IMR-90 (cell line): ENCODE results near the gene SUN1. TPM values are rescaled to one million over a fixed set of nuclear protein-coding genes. Genes with fewer than 3 reads are reported as not detected.

Experiments used
- ATAC-seq: fragments of 200-7000 bp; cut with Tn5 transposase; 2 replicates; pipeline ENCODE4 v1.9.1; 2020; ENCODE audit warnings: low read depth, mild to moderate bottlenecking, moderate library complexity
- BruUV-seq: library from RNA; stranded (reverse); fragments of 400-500 nt; replicated peaks from 2 replicates; lab custom pipeline; 2021; lab: Mats Ljungman, UMichigan
- CTCF ChIA-PET: fragments of 300-600 bp; formaldehyde crosslinking; extraction: SDS; loops from one replicate; lab custom pipeline; 2021; ENCODE audit warnings: antibody characterized with exemption; lab: Yijun Ruan, JAX
- POLR2A ChIA-PET: fragments of 300-600 bp; sonication (Branson Sonifier 250); formaldehyde crosslinking; loops from one replicate; lab custom pipeline; 2022; ENCODE audit warnings: antibody characterized with exemption; ENCODE audit not compliant: unreplicated experiment; lab: Charles Lee
- DNase-seq: peaks from one replicate; pipeline ENCODE4 v3.0.0; 2013
- H2AFZ ChIP-seq: replicated peaks from 2 replicates; pipeline ENCODE3; 2013; ENCODE audit warnings: low read length, mild to moderate bottlenecking; ENCODE audit not compliant: poor library complexity
- H2AK5ac ChIP-seq: 2 replicates; pipeline ENCODE4 v1.6.1; 2013; ENCODE audit warnings: low read depth, low read length, inconsistent platforms
- H2AK9ac ChIP-seq: replicated peaks from 2 replicates; pipeline ENCODE3; 2013; ENCODE audit warnings: mild to moderate bottlenecking, low read depth, low read length, moderate library complexity; ENCODE audit not compliant: poor library complexity
- H2BK120ac ChIP-seq: 2 replicates; pipeline ENCODE4 v1.6.1; 2013; ENCODE audit warnings: low read depth, low read length, inconsistent platforms
- H2BK15ac ChIP-seq: 3 replicates; pipeline ENCODE4 v1.6.1; 2013; ENCODE audit warnings: low read depth, low read length, inconsistent platforms
- H2BK20ac ChIP-seq: 2 replicates; pipeline ENCODE4 v1.6.1; 2013; ENCODE audit warnings: low read depth, mild to moderate bottlenecking, inconsistent platforms, low read length, moderate library complexity
- H2BK5ac ChIP-seq: 2 replicates; pipeline ENCODE4 v1.6.1; 2013; ENCODE audit warnings: mild to moderate bottlenecking, low read depth, low read length, inconsistent platforms; ENCODE audit not compliant: poor library complexity, severe bottlenecking
- H3K14ac ChIP-seq: replicated peaks from 2 replicates; pipeline ENCODE4 v1.6.1; 2013; ENCODE audit warnings: low read depth, low read length, inconsistent platforms
- H3K18ac ChIP-seq: 2 replicates; pipeline ENCODE4 v1.6.1; 2013; ENCODE audit warnings: low read depth, low read length, control low read depth
- H3K23ac ChIP-seq: 2 replicates; pipeline ENCODE4 v1.6.1; 2013; ENCODE audit warnings: low read depth, low read length, inconsistent platforms
- H3K27ac ChIP-seq: 2 replicates; pipeline ENCODE4 v1.5.1; 2013; ENCODE audit warnings: mild to moderate bottlenecking, control low read depth, low read length; ENCODE audit not compliant: insufficient read depth
- H3K27me3 ChIP-seq: 2 replicates; pipeline ENCODE4 v1.6.1; 2013; ENCODE audit warnings: low read length; ENCODE audit not compliant: control insufficient read depth, insufficient read depth
- H3K36me3 ChIP-seq: 2 replicates; pipeline ENCODE4 v1.6.1; 2013; ENCODE audit warnings: low read length, mixed read lengths; ENCODE audit not compliant: control insufficient read depth, insufficient read depth
- H3K4ac ChIP-seq: 2 replicates; pipeline ENCODE4 v1.6.1; 2013; ENCODE audit warnings: low read depth, low read length, inconsistent platforms
- H3K4me1 ChIP-seq: 2 replicates; pipeline ENCODE4 v1.6.1; 2013; ENCODE audit warnings: low read length, mixed read lengths; ENCODE audit not compliant: control insufficient read depth, insufficient read depth
- H3K4me2 ChIP-seq: 2 replicates; pipeline ENCODE4 v1.6.1; 2013; ENCODE audit warnings: low read depth, mild to moderate bottlenecking, control low read depth, low read length, moderate library complexity
- H3K4me3 ChIP-seq: 2 replicates; pipeline ENCODE4 v1.5.1; 2013; ENCODE audit warnings: low read depth, mild to moderate bottlenecking, control low read depth, low read length, moderate library complexity; ENCODE audit not compliant: insufficient read depth
- H3K56ac ChIP-seq: 2 replicates; pipeline ENCODE4 v1.6.1; 2013; ENCODE audit warnings: low read length, inconsistent platforms; ENCODE audit not compliant: insufficient read depth; ENCODE audit errors: extremely low read depth
- H3K79me1 ChIP-seq, 2 experiments: 2 replicates each; pipeline ENCODE4 v1.6.1; 2013; ENCODE audit warnings: low read length in 2 of 2, inconsistent platforms in 1 of 2, low read depth in 1 of 2
- H3K9ac ChIP-seq: 2 replicates; pipeline ENCODE4 v1.6.1; 2013; ENCODE audit warnings: low read depth, low read length, control low read depth
- H3K9me1 ChIP-seq: 2 replicates; pipeline ENCODE4 v1.6.1; 2013; ENCODE audit warnings: low read length, inconsistent platforms; ENCODE audit not compliant: insufficient read depth
- H3K9me3 ChIP-seq: 2 replicates; pipeline ENCODE4 v1.6.1; 2013; ENCODE audit warnings: low read length; ENCODE audit not compliant: control insufficient read depth, insufficient read depth
- H4K20me1 ChIP-seq: 2 replicates; pipeline ENCODE4 v1.6.1; 2013; ENCODE audit warnings: low read length, inconsistent platforms; ENCODE audit not compliant: insufficient read depth
- H4K5ac ChIP-seq: 2 replicates; pipeline ENCODE4 v1.6.1; 2013; ENCODE audit warnings: mild to moderate bottlenecking, low read depth, low read length, control low read depth
- H4K8ac ChIP-seq, 2 experiments: 2 replicates each; pipeline ENCODE4 v1.6.1; 2013; ENCODE audit warnings: low read depth in 2 of 2, low read length in 2 of 2, control low read depth in 1 of 2, inconsistent platforms in 1 of 2
- H4K91ac ChIP-seq: 2 replicates; pipeline ENCODE4 v1.6.1; 2013; ENCODE audit warnings: low read depth, low read length, inconsistent platforms; ENCODE audit not compliant: insufficient read depth
- CEBPB ChIP-seq: IDR thresholded peaks from 2 replicates; pipeline ENCODE4 v1.6.1; 2012; ENCODE audit warnings: low read depth, low read length, improper control_type of control experiment
- CHD1 ChIP-seq: IDR thresholded peaks from 2 replicates; pipeline ENCODE4 v1.6.1; 2012; ENCODE audit warnings: low read depth, low read length, improper control_type of control experiment
- FOS ChIP-seq: fragments of 150-350 bp; IDR thresholded peaks from 2 replicates; pipeline ENCODE4 v1.6.1; 2016; ENCODE audit warnings: low read depth, low read length
- MAFK ChIP-seq: IDR thresholded peaks from 2 replicates; pipeline ENCODE4 v1.6.1; 2012; ENCODE audit warnings: low read depth, low read length, improper control_type of control experiment
- MAZ ChIP-seq: IDR thresholded peaks from 2 replicates; pipeline ENCODE4 v1.6.1; 2012; ENCODE audit warnings: low read depth, mild to moderate bottlenecking, low read length, improper control_type of control experiment, moderate library complexity, borderline replicate concordance
- MXI1 ChIP-seq: IDR thresholded peaks from 2 replicates; pipeline ENCODE4 v1.6.1; 2012; ENCODE audit warnings: low read depth, mild to moderate bottlenecking, low read length, moderate library complexity, borderline replicate concordance
- NFE2L2 ChIP-seq: fragments of 150-350 bp; IDR thresholded peaks from 2 replicates; pipeline ENCODE4 v1.6.1; 2016; ENCODE audit warnings: low read depth, mild to moderate bottlenecking, low read length
- RCOR1 ChIP-seq: IDR thresholded peaks from 2 replicates; pipeline ENCODE4 v1.6.1; 2012; ENCODE audit warnings: mild to moderate bottlenecking, low read length, improper control_type of control experiment; ENCODE audit not compliant: insufficient replicate concordance
- RFX5 ChIP-seq: IDR thresholded peaks from 2 replicates; pipeline ENCODE4 v1.8.0; 2012; ENCODE audit warnings: low read depth, mild to moderate bottlenecking, low read length, moderate library complexity
- USF2 ChIP-seq: fragments of 150-350 bp; IDR thresholded peaks from 2 replicates; pipeline ENCODE4 v1.6.1; 2017; ENCODE audit warnings: mild to moderate bottlenecking, antibody characterized with exemption, low read length, low read depth
- WGBS, 2 experiments: methylation state at CpG; one replicate each; pipeline versions ENCODE4 v1.1.5 to v1.1.7; 2013; ENCODE audit warnings: missing lambda C conversion rate in 2 of 2; ENCODE audit not compliant: insufficient read length in 1 of 2; ENCODE audit errors: extremely low coverage in 2 of 2; 5-methylcytosine and 5-hydroxymethylcytosine counted together
- dilution Hi-C: fragments of 300-500 bp; cut with HindIII; formaldehyde crosslinking; loops from one replicate; pipeline ENCODE4 v1.14.3; 2018; ENCODE audit warnings: low sequenced_read_pairs; ENCODE audit not compliant: unreplicated experiment
- in situ Hi-C: fragments of 300-500 bp; cut with MboI; formaldehyde crosslinking; loops from 3 replicates; pipeline ENCODE4 v1.14.3; 2019; ENCODE audit warnings: low sequenced_read_pairs, inconsistent platforms, mixed read lengths
- intact Hi-C: fragments of 100-400 bp; cut with micrococcal nuclease; formaldehyde crosslinking; loops from 2 replicates; pipeline ENCODE4 v1.10.0; 2022
- polyA plus RNA-seq, 3 experiments: library from polyadenylated mRNA; depleted of rRNA; stranded (reverse); fragments of >200 nt; gene quantifications; 2 replicates each; pipeline ENCODE4 v1.2.3, GENCODE V29; 2012; ENCODE audit warnings: low replicate concordance in 1 of 3
- total RNA-seq: library from RNA; depleted of rRNA; stranded (reverse); fragments of >200 nt; gene quantifications from 2 replicates; pipeline ENCODE4 v1.2.3, GENCODE V29; 2012
- TF ChIP-seq, protein P1 (sequence below): conservative IDR thresholded peaks from 2 replicates; pipeline ENCODE4 v1.5.1; 2012; ENCODE audit warnings: mild to moderate bottlenecking, low read depth, low read length, improper control_type of control experiment
- TF ChIP-seq, protein P2 (sequence below): fragments of 150-350 bp; IDR thresholded peaks from 2 replicates; pipeline ENCODE4 v1.6.1; 2016; ENCODE audit warnings: low read depth, mild to moderate bottlenecking, low read length, moderate library complexity, borderline replicate concordance

SUN1 gene
- total and polyA plus RNA-seq, 2 of the 4 experiments (the other 2 are of a cell fraction), result 113 to 239 TPM

DNA sequence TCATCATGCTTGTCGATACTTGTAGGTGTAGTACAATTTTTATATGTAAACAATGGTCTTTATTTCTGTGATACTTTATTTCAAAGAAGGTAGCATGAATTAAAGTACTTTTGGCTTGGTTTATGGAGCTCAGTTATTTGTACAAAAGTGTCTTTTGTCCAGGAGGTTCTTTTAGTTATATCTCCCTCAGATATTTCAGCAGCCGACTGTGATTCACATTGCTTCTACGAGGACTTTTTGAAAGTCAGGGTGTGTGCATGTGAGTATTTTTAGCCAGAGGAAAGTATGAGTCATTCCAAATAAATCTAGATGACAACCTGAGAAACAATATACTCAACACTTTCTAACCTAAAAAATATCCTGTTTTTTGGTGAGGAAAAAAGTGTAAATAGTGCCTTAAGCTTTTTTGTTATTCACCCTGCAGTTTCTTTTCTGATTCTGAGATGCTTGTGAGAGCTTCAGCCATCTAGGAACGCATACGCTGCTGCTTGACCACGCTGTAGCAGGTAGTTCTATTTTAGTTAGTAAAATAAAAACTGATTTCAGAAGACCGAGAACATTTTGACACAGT is 595 bp upstream of the SUN1 start (continued):
- TF ChIP-seq RCOR1 (no peak), MXI1 (no peak)

GRCh38 chr7:832968-833424 is 720 bp downstream of the SUN1 start:
- peak overlapping the region; percentile 17; the same call in 1 of the 2 replicates for H3K18ac ChIP-seq
- ChIA-PET CTCF (interaction anchor here (0.6 to 1.1 kb wide), 3 partner anchors 10 to 287 kb away, joined by 3 to 12 read pairs (median 3); no protein-coding TSS in a partner anchor), POLR2A (no interaction called here)
- H3K4me3 ChIP-seq, result no peak overlapping the region
- peaks cover 60% of the 10 kb centered on the region for H4K20me1 ChIP-seq
- DNase-seq (no peak), ATAC-seq (no peak)
- H3K36me3 ChIP-seq, result peaks cover 6% of the 10 kb centered on the region
- H2BK15ac ChIP-seq, result no peak overlapping the region
- no peak overlapping the region for H3K56ac ChIP-seq
- BruUV-seq, result no TSS peak
- no peak overlapping the region for H4K91ac ChIP-seq
- peak overlapping the region; percentile 55; the same call in 1 of the 2 replicates for H3K4ac ChIP-seq
- no peak overlapping the region for H3K23ac ChIP-seq
- H2AK5ac ChIP-seq, result peak overlapping the region; percentile 72; the same call in 1 of the 2 replicates
- WGBS, 2 experiments, result 93% methylated on average over 7 of the region's 15 CpGs; no CpG with 5 or more reads in 1 of the 2 experiments
- H3K4me1 ChIP-seq, result peaks cover 22% of the 10 kb centered on the region
- in situ Hi-C loops, result no loop called here
- peaks cover 21% of the 10 kb centered on the region for H3K9me1 ChIP-seq
- H2AK9ac ChIP-seq, result no peak overlapping the region
- no peaks in the 10 kb centered on the region for H3K27me3 ChIP-seq
- H3K14ac ChIP-seq, result no peak overlapping the region
- H3K9me3 ChIP-seq, result no peaks in the 10 kb centered on the region
- H4K5ac ChIP-seq, result no peak overlapping the region
- H3K27ac ChIP-seq, result no peak overlapping the region
- peaks cover 24 to 82% of the 10 kb centered on the region in 2 experiments for H3K79me1 ChIP-seq
- peak overlapping the region; percentile 18; the same call in 1 of the 2 replicates for H2BK120ac ChIP-seq
- H3K4me2 ChIP-seq, result peak overlapping the region; percentile 23; the same call in 1 of the 2 replicates
- intact Hi-C loops, result no loop called here
- H2AFZ ChIP-seq, result no peak overlapping the region
- dilution Hi-C loops, result no loop called here
- H2BK20ac ChIP-seq, result no peak overlapping the region; the same call in 1 of the 2 replicates
- peak overlapping the region in 1 of 2 experiments; percentile 10; a peak in 1 of 4 replicates for H4K8ac ChIP-seq
- H2BK5ac ChIP-seq, result peak overlapping the region; percentile 22
- H3K9ac ChIP-seq, result no peak overlapping the region
- TF ChIP-seq USF2, result no peak
- no peak for TF ChIP-seq CEBPB
- TF ChIP-seq MAZ, result no peak
- no peak for TF ChIP-seq FOS
- TF ChIP-seq, protein P1, sequence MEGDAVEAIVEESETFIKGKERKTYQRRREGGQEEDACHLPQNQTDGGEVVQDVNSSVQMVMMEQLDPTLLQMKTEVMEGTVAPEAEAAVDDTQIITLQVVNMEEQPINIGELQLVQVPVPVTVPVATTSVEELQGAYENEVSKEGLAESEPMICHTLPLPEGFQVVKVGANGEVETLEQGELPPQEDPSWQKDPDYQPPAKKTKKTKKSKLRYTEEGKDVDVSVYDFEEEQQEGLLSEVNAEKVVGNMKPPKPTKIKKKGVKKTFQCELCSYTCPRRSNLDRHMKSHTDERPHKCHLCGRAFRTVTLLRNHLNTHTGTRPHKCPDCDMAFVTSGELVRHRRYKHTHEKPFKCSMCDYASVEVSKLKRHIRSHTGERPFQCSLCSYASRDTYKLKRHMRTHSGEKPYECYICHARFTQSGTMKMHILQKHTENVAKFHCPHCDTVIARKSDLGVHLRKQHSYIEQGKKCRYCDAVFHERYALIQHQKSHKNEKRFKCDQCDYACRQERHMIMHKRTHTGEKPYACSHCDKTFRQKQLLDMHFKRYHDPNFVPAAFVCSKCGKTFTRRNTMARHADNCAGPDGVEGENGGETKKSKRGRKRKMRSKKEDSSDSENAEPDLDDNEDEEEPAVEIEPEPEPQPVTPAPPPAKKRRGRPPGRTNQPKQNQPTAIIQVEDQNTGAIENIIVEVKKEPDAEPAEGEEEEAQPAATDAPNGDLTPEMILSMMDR, result no peak
- TF ChIP-seq MAFK, result no peak
- TF ChIP-seq RCOR1, result no peak
- no peak for TF ChIP-seq NFE2L2
- TF ChIP-seq, protein P2, sequence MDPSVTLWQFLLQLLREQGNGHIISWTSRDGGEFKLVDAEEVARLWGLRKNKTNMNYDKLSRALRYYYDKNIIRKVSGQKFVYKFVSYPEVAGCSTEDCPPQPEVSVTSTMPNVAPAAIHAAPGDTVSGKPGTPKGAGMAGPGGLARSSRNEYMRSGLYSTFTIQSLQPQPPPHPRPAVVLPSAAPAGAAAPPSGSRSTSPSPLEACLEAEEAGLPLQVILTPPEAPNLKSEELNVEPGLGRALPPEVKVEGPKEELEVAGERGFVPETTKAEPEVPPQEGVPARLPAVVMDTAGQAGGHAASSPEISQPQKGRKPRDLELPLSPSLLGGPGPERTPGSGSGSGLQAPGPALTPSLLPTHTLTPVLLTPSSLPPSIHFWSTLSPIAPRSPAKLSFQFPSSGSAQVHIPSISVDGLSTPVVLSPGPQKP, result no peak
- no peak for TF ChIP-seq CHD1
- no peak for TF ChIP-seq RFX5
